GM12874 (cell line): ENCODE measurements around the gene LUZP2.

Source experiments
- CTCF ChIP-seq: IDR thresholded peaks from 2 replicates; pipeline ENCODE4 v1.5.1; 2011; ENCODE audit warnings: low read depth, mild to moderate bottlenecking, control low read depth, low read length, moderate library complexity; ENCODE audit not compliant: insufficient read depth

Gene LUZP2

GRCh38 chr11:24739637-24740036 lies 242.8 kb downstream of the LUZP2 start:
- no peak for TF ChIP-seq CTCF

GRCh38 chr11:24747275-24748251 lies 250.7 kb downstream of the LUZP2 start:
- no peak for TF ChIP-seq CTCF

GRCh38 chr11:24748261-24748660 lies 251.4 kb downstream of the LUZP2 start:
- no peak for TF ChIP-seq CTCF

- no peak for TF ChIP-seq CTCF
Observed at GRCh38 chr11:24754406-24754805, 257.6 kb downstream of the LUZP2 start.

GRCh38 chr11:24755260-24755839 lies 258.5 kb downstream of the LUZP2 start:
- no peak for TF ChIP-seq CTCF

GRCh38 chr11:24759742-24760141 lies 262.9 kb downstream of the LUZP2 start:
- TF ChIP-seq CTCF = no peak

- no peak for TF ChIP-seq CTCF
Observed at GRCh38 chr11:24760681-24761080, 263.8 kb downstream of the LUZP2 start.
